IMR-90 (cell line): ENCODE results near the gene NF2. TPM values are rescaled to one million over a fixed set of nuclear protein-coding genes. Genes with fewer than 3 reads are reported as not detected.

ENCODE experiments used
- ATAC-seq: fragments of 200-7000 bp; cut with Tn5 transposase; 2 replicates; pipeline ENCODE4 v1.9.1; 2020; ENCODE audit warnings: low read depth, mild to moderate bottlenecking, moderate library complexity
- BruUV-seq: library from RNA; stranded (reverse); fragments of 400-500 nt; replicated peaks from 2 replicates; lab custom pipeline; 2021; lab: Mats Ljungman, UMichigan
- CTCF ChIA-PET: fragments of 300-600 bp; formaldehyde crosslinking; extraction: SDS; loops from one replicate; lab custom pipeline; 2021; ENCODE audit warnings: antibody characterized with exemption; lab: Yijun Ruan, JAX
- POLR2A ChIA-PET: fragments of 300-600 bp; sonication (Branson Sonifier 250); formaldehyde crosslinking; loops from one replicate; lab custom pipeline; 2022; ENCODE audit warnings: antibody characterized with exemption; ENCODE audit not compliant: unreplicated experiment; lab: Charles Lee
- DNase-seq: peaks from one replicate; pipeline ENCODE4 v3.0.0; 2013
- H2AFZ ChIP-seq: replicated peaks from 2 replicates; pipeline ENCODE3; 2013; ENCODE audit warnings: low read length, mild to moderate bottlenecking; ENCODE audit not compliant: poor library complexity
- H2AK5ac ChIP-seq: 2 replicates; pipeline ENCODE4 v1.6.1; 2013; ENCODE audit warnings: low read depth, low read length, inconsistent platforms
- H2AK9ac ChIP-seq: replicated peaks from 2 replicates; pipeline ENCODE3; 2013; ENCODE audit warnings: mild to moderate bottlenecking, low read depth, low read length, moderate library complexity; ENCODE audit not compliant: poor library complexity
- H2BK120ac ChIP-seq: 2 replicates; pipeline ENCODE4 v1.6.1; 2013; ENCODE audit warnings: low read depth, low read length, inconsistent platforms
- H2BK15ac ChIP-seq: 3 replicates; pipeline ENCODE4 v1.6.1; 2013; ENCODE audit warnings: low read depth, low read length, inconsistent platforms
- H2BK20ac ChIP-seq: 2 replicates; pipeline ENCODE4 v1.6.1; 2013; ENCODE audit warnings: low read depth, mild to moderate bottlenecking, inconsistent platforms, low read length, moderate library complexity
- H2BK5ac ChIP-seq: 2 replicates; pipeline ENCODE4 v1.6.1; 2013; ENCODE audit warnings: mild to moderate bottlenecking, low read depth, low read length, inconsistent platforms; ENCODE audit not compliant: poor library complexity, severe bottlenecking
- H3K14ac ChIP-seq: replicated peaks from 2 replicates; pipeline ENCODE4 v1.6.1; 2013; ENCODE audit warnings: low read depth, low read length, inconsistent platforms
- H3K18ac ChIP-seq: 2 replicates; pipeline ENCODE4 v1.6.1; 2013; ENCODE audit warnings: low read depth, low read length, control low read depth
- H3K23ac ChIP-seq: 2 replicates; pipeline ENCODE4 v1.6.1; 2013; ENCODE audit warnings: low read depth, low read length, inconsistent platforms
- H3K27ac ChIP-seq: 2 replicates; pipeline ENCODE4 v1.5.1; 2013; ENCODE audit warnings: mild to moderate bottlenecking, control low read depth, low read length; ENCODE audit not compliant: insufficient read depth
- H3K27me3 ChIP-seq: 2 replicates; pipeline ENCODE4 v1.6.1; 2013; ENCODE audit warnings: low read length; ENCODE audit not compliant: control insufficient read depth, insufficient read depth
- H3K36me3 ChIP-seq: 2 replicates; pipeline ENCODE4 v1.6.1; 2013; ENCODE audit warnings: low read length, mixed read lengths; ENCODE audit not compliant: control insufficient read depth, insufficient read depth
- H3K4ac ChIP-seq: 2 replicates; pipeline ENCODE4 v1.6.1; 2013; ENCODE audit warnings: low read depth, low read length, inconsistent platforms
- H3K4me1 ChIP-seq: 2 replicates; pipeline ENCODE4 v1.6.1; 2013; ENCODE audit warnings: low read length, mixed read lengths; ENCODE audit not compliant: control insufficient read depth, insufficient read depth
- H3K4me2 ChIP-seq: 2 replicates; pipeline ENCODE4 v1.6.1; 2013; ENCODE audit warnings: low read depth, mild to moderate bottlenecking, control low read depth, low read length, moderate library complexity
- H3K4me3 ChIP-seq: 2 replicates; pipeline ENCODE4 v1.5.1; 2013; ENCODE audit warnings: low read depth, mild to moderate bottlenecking, control low read depth, low read length, moderate library complexity; ENCODE audit not compliant: insufficient read depth
- H3K56ac ChIP-seq: 2 replicates; pipeline ENCODE4 v1.6.1; 2013; ENCODE audit warnings: low read length, inconsistent platforms; ENCODE audit not compliant: insufficient read depth; ENCODE audit errors: extremely low read depth
- H3K79me1 ChIP-seq, 2 experiments: 2 replicates each; pipeline ENCODE4 v1.6.1; 2013; ENCODE audit warnings: low read length in 2 of 2, inconsistent platforms in 1 of 2, low read depth in 1 of 2
- H3K9ac ChIP-seq: 2 replicates; pipeline ENCODE4 v1.6.1; 2013; ENCODE audit warnings: low read depth, low read length, control low read depth
- H3K9me1 ChIP-seq: 2 replicates; pipeline ENCODE4 v1.6.1; 2013; ENCODE audit warnings: low read length, inconsistent platforms; ENCODE audit not compliant: insufficient read depth
- H3K9me3 ChIP-seq: 2 replicates; pipeline ENCODE4 v1.6.1; 2013; ENCODE audit warnings: low read length; ENCODE audit not compliant: control insufficient read depth, insufficient read depth
- H4K20me1 ChIP-seq: 2 replicates; pipeline ENCODE4 v1.6.1; 2013; ENCODE audit warnings: low read length, inconsistent platforms; ENCODE audit not compliant: insufficient read depth
- H4K5ac ChIP-seq: 2 replicates; pipeline ENCODE4 v1.6.1; 2013; ENCODE audit warnings: mild to moderate bottlenecking, low read depth, low read length, control low read depth
- H4K8ac ChIP-seq, 2 experiments: 2 replicates each; pipeline ENCODE4 v1.6.1; 2013; ENCODE audit warnings: low read depth in 2 of 2, low read length in 2 of 2, control low read depth in 1 of 2, inconsistent platforms in 1 of 2
- H4K91ac ChIP-seq: 2 replicates; pipeline ENCODE4 v1.6.1; 2013; ENCODE audit warnings: low read depth, low read length, inconsistent platforms; ENCODE audit not compliant: insufficient read depth
- CEBPB ChIP-seq: IDR thresholded peaks from 2 replicates; pipeline ENCODE4 v1.6.1; 2012; ENCODE audit warnings: low read depth, low read length, improper control_type of control experiment
- CHD1 ChIP-seq: IDR thresholded peaks from 2 replicates; pipeline ENCODE4 v1.6.1; 2012; ENCODE audit warnings: low read depth, low read length, improper control_type of control experiment
- FOS ChIP-seq: fragments of 150-350 bp; IDR thresholded peaks from 2 replicates; pipeline ENCODE4 v1.6.1; 2016; ENCODE audit warnings: low read depth, low read length
- MAFK ChIP-seq: IDR thresholded peaks from 2 replicates; pipeline ENCODE4 v1.6.1; 2012; ENCODE audit warnings: low read depth, low read length, improper control_type of control experiment
- MAZ ChIP-seq: IDR thresholded peaks from 2 replicates; pipeline ENCODE4 v1.6.1; 2012; ENCODE audit warnings: low read depth, mild to moderate bottlenecking, low read length, improper control_type of control experiment, moderate library complexity, borderline replicate concordance
- MXI1 ChIP-seq: IDR thresholded peaks from 2 replicates; pipeline ENCODE4 v1.6.1; 2012; ENCODE audit warnings: low read depth, mild to moderate bottlenecking, low read length, moderate library complexity, borderline replicate concordance
- NFE2L2 ChIP-seq: fragments of 150-350 bp; IDR thresholded peaks from 2 replicates; pipeline ENCODE4 v1.6.1; 2016; ENCODE audit warnings: low read depth, mild to moderate bottlenecking, low read length
- RAD21 ChIP-seq: IDR thresholded peaks from 2 replicates; pipeline ENCODE4 v1.6.1; 2012; ENCODE audit warnings: low read length, improper control_type of control experiment
- RCOR1 ChIP-seq: IDR thresholded peaks from 2 replicates; pipeline ENCODE4 v1.6.1; 2012; ENCODE audit warnings: mild to moderate bottlenecking, low read length, improper control_type of control experiment; ENCODE audit not compliant: insufficient replicate concordance
- SMC3 ChIP-seq: fragments of 150-350 bp; IDR thresholded peaks from 2 replicates; pipeline ENCODE4 v1.6.1; 2016; ENCODE audit warnings: low read depth, mild to moderate bottlenecking, antibody characterized with exemption, low read length, moderate library complexity
- USF2 ChIP-seq: fragments of 150-350 bp; IDR thresholded peaks from 2 replicates; pipeline ENCODE4 v1.6.1; 2017; ENCODE audit warnings: mild to moderate bottlenecking, antibody characterized with exemption, low read length, low read depth
- WGBS, 2 experiments: methylation state at CpG; one replicate each; pipeline versions ENCODE4 v1.1.5 to v1.1.7; 2013; ENCODE audit warnings: missing lambda C conversion rate in 2 of 2; ENCODE audit not compliant: insufficient read length in 1 of 2; ENCODE audit errors: extremely low coverage in 2 of 2; 5-methylcytosine and 5-hydroxymethylcytosine counted together
- dilution Hi-C: fragments of 300-500 bp; cut with HindIII; formaldehyde crosslinking; loops from one replicate; pipeline ENCODE4 v1.14.3; 2018; ENCODE audit warnings: low sequenced_read_pairs; ENCODE audit not compliant: unreplicated experiment
- in situ Hi-C: fragments of 300-500 bp; cut with MboI; formaldehyde crosslinking; loops from 3 replicates; pipeline ENCODE4 v1.14.3; 2019; ENCODE audit warnings: low sequenced_read_pairs, inconsistent platforms, mixed read lengths
- intact Hi-C: fragments of 100-400 bp; cut with micrococcal nuclease; formaldehyde crosslinking; loops from 2 replicates; pipeline ENCODE4 v1.10.0; 2022
- polyA plus RNA-seq, 3 experiments: library from polyadenylated mRNA; depleted of rRNA; stranded (reverse); fragments of >200 nt; gene quantifications; 2 replicates each; pipeline ENCODE4 v1.2.3, GENCODE V29; 2012; ENCODE audit warnings: low replicate concordance in 1 of 3
- total RNA-seq: library from RNA; depleted of rRNA; stranded (reverse); fragments of >200 nt; gene quantifications from 2 replicates; pipeline ENCODE4 v1.2.3, GENCODE V29; 2012

The NF2 gene
- total and polyA plus RNA-seq, 2 of the 4 experiments (the other 2 are of a cell fraction): 59.0 to 151 TPM

GRCh38 chr22:29563652-29564460, 39.6 kb upstream of the NF2 start:
- H3K36me3 ChIP-seq: peaks cover 46% of the 10 kb centered on the region
- CTCF ChIA-PET: no interaction called here
- no peaks in the 10 kb centered on the region for H3K9me3 ChIP-seq
- H3K27me3 ChIP-seq: no peaks in the 10 kb centered on the region
- in situ Hi-C loops: no loop called here
- no peak overlapping the region for H3K56ac ChIP-seq
- ATAC-seq (no peak), DNase-seq (no peak)
- no peak overlapping the region for H2AK5ac ChIP-seq
- H4K20me1 ChIP-seq: no peaks in the 10 kb centered on the region
- no peak overlapping the region for H3K9ac ChIP-seq
- intact Hi-C loops: no loop called here
- 100% methylated on average over 1 of the region's 6 CpGs; no CpG with 5 or more reads in 1 of the 2 experiments for WGBS, 2 experiments
- no peak overlapping the region for H4K91ac ChIP-seq
- H3K4ac ChIP-seq: no peak overlapping the region
- no peak overlapping the region for H2BK5ac ChIP-seq
- H2BK15ac ChIP-seq: no peak overlapping the region
- no peak overlapping the region for H3K27ac ChIP-seq
- H3K23ac ChIP-seq: no peak overlapping the region
- H3K18ac ChIP-seq: no peak overlapping the region
- no peak overlapping the region for H4K8ac ChIP-seq
- no peak for TF ChIP-seq MXI1
- TF ChIP-seq MAFK: no peak
- no peak for TF ChIP-seq RCOR1
- no peak for TF ChIP-seq CHD1
- TF ChIP-seq MAZ: no peak
- TF ChIP-seq SMC3: no peak
- TF ChIP-seq NFE2L2: no peak
- TF ChIP-seq CEBPB: no peak
- no peak for TF ChIP-seq USF2
- no peak for TF ChIP-seq FOS
- no peak for TF ChIP-seq RAD21
- POLR2A ChIA-PET: no interaction called here
- H3K4me3 ChIP-seq: no peak overlapping the region
- no peak overlapping the region for H2BK120ac ChIP-seq
- no TSS peak for BruUV-seq
- H3K4me1 ChIP-seq: no peaks in the 10 kb centered on the region
- no peak overlapping the region for H2AK9ac ChIP-seq
- H2AFZ ChIP-seq: no peak overlapping the region
- H3K14ac ChIP-seq: no peak overlapping the region
- dilution Hi-C loops: no loop called here
- H2BK20ac ChIP-seq: no peak overlapping the region
- H3K4me2 ChIP-seq: no peak overlapping the region
- no peak overlapping the region for H4K5ac ChIP-seq
- H3K79me1 ChIP-seq: no peaks in the 10 kb centered on the region
- H3K9me1 ChIP-seq: no peaks in the 10 kb centered on the region
